Activated T-helper 17 cell treated with anti-CD3 and anti-CD28 coated beads, Interleukin-2, amount 50 U/mL, for 72 hours (primary cell): ENCODE measurements around the gene TENM4. TPM values are rescaled to one million over a fixed set of nuclear protein-coding genes. Genes with fewer than 3 reads are reported as not detected.
"Not testable (repeated sequence)": the region's sequence is repeated elsewhere in the genome, so short reads cannot be mapped to it uniquely, and the experiment has no call there.

Experiments
- ATAC-seq: fragments of 150-1000 bp; cut with Tn5 transposase; replicated peaks from 2 replicates; pipeline ENCODE4 v1.10.0; 2021; ENCODE audit warnings: mild to moderate bottlenecking, moderate library complexity
- H3K27ac Mint-ChIP-seq: one replicate; pipeline ENCODE4 v1.8.0; 2022; ENCODE audit warnings: mixed read lengths
- H3K27me3 Mint-ChIP-seq: one replicate; pipeline ENCODE4 v1.8.0; 2022; ENCODE audit warnings: mixed read lengths
- H3K36me3 Mint-ChIP-seq: one replicate; pipeline ENCODE4 v1.8.0; 2022; ENCODE audit warnings: low read depth, mild to moderate bottlenecking, mixed read lengths
- H3K4me1 Mint-ChIP-seq: one replicate; pipeline ENCODE4 v1.8.0; 2022; ENCODE audit warnings: mixed read lengths
- H3K4me3 Mint-ChIP-seq: one replicate; pipeline ENCODE4 v1.8.0; 2022; ENCODE audit warnings: mild to moderate bottlenecking, mixed read lengths
- H3K9me3 Mint-ChIP-seq: one replicate; pipeline ENCODE4 v1.8.0; 2022; ENCODE audit warnings: mixed read lengths
- total RNA-seq, 2 donors: library from RNA; stranded (reverse); gene quantifications; one replicate each; pipeline ENCODE4 v1.2.3, GENCODE V29; 2022

TENM4 gene
- total RNA-seq, 2 donors from 2014 or later = 0.15 TPM; not detected in 1

DNA sequence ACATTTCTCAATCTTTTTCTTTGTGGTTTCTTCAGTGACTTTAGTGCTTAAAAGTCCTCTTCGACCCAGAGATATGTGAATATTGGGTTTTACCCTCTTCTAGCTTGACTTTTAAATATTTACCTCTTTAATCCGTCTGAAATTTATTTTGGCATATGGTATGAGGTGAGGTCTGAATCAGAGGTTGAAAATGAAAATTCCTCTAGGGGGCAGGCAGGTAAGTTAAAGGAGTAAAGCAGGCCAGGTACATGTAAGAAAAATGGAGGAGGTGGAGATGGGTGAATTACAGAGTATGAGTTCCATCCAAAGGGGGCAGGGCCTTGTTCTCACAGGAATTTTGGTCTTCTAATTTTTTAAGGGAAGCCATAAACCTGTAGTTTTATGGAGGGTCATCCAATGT lies 602.4 kb downstream of the TENM4 start:
- H3K9me3 Mint-ChIP-seq = no peaks in the 10 kb centered on the region
- H3K27ac Mint-ChIP-seq = no peak overlapping the region
- H3K27me3 Mint-ChIP-seq = peaks cover 11% of the 10 kb centered on the region
- H3K4me1 Mint-ChIP-seq = no peaks in the 10 kb centered on the region
- H3K36me3 Mint-ChIP-seq = no peaks in the 10 kb centered on the region
- H3K4me3 Mint-ChIP-seq = no peak overlapping the region
- no peak for ATAC-seq

DNA sequence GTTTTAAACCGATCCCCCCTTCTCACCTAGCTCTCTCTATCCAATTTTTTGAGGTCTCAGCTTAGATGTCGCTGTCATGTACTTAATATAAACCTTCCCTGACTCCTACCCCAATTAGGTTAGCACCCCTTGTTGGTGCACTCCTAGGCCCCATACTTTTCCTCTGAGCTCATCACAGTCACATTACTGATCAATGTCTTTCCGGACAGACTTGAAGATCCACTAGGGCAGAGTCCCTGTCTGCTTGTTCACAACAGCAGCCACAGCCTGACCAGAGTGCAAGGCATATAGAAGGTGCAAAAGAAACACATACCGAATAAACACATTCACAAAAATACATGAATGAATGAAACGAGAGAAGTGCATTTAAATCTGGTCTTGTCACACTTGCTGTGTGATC lies 605.2 kb downstream of the TENM4 start:
- Mint-ChIP-seq H3K27me3 (peaks cover 3% of the 10 kb centered on the region), H3K4me1 (no peaks in the 10 kb centered on the region), H3K27ac (no peak overlapping the region), H3K9me3 (no peaks in the 10 kb centered on the region), H3K4me3 (no peak overlapping the region), H3K36me3 (no peaks in the 10 kb centered on the region)
- no peak for ATAC-seq

DNA sequence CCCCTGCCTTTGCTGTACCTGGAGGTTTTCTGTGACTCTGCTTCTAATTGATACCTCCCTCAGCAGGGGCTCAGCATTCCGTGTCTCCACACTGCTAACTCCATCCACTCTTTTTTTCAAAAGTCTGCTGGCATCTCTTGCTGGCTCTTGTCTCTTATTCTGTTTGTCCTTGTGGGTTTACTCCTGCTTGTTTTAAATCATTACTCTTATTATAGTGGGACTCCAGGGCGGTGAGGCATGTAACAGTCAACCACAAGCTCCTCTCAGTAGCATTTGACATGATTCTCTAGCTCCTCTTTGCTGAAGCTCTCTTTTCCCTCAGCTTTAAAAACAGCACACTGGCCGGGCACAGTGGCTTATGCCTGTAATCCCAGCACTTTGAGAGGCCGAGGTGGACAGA lies 605.9 kb downstream of the TENM4 start:
- H3K9me3 Mint-ChIP-seq = no peaks in the 10 kb centered on the region
- peaks cover 3% of the 10 kb centered on the region for H3K27me3 Mint-ChIP-seq
- H3K4me1 Mint-ChIP-seq = no peaks in the 10 kb centered on the region
- H3K4me3 Mint-ChIP-seq = no peak overlapping the region
- H3K36me3 Mint-ChIP-seq = no peaks in the 10 kb centered on the region
- H3K27ac Mint-ChIP-seq = no peak overlapping the region
- no peak for ATAC-seq

DNA sequence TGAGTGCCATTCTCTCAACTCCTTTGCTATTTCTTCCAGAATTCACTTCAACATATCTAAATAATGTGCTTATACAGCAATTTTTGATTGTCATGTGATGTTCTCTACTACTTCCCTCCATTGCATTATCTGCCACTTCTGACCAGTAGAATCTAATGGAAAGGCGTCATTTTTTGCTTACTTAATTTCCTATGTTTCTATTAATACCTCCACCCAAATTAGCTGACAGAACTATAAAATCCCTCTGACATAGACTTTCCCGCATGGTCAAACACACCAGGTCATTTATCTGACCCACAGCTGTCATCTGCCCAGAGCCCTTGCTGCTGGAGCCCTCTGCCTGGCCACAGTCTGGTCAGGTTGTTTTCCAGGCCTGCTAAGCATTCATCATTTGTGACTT lies 607.6 kb downstream of the TENM4 start:
- Mint-ChIP-seq H3K27ac (no peak overlapping the region), H3K27me3 (peaks cover 4% of the 10 kb centered on the region), H3K4me1 (no peaks in the 10 kb centered on the region), H3K36me3 (no peaks in the 10 kb centered on the region), H3K9me3 (no peaks in the 10 kb centered on the region), H3K4me3 (no peak overlapping the region)
- ATAC-seq = no peak

DNA sequence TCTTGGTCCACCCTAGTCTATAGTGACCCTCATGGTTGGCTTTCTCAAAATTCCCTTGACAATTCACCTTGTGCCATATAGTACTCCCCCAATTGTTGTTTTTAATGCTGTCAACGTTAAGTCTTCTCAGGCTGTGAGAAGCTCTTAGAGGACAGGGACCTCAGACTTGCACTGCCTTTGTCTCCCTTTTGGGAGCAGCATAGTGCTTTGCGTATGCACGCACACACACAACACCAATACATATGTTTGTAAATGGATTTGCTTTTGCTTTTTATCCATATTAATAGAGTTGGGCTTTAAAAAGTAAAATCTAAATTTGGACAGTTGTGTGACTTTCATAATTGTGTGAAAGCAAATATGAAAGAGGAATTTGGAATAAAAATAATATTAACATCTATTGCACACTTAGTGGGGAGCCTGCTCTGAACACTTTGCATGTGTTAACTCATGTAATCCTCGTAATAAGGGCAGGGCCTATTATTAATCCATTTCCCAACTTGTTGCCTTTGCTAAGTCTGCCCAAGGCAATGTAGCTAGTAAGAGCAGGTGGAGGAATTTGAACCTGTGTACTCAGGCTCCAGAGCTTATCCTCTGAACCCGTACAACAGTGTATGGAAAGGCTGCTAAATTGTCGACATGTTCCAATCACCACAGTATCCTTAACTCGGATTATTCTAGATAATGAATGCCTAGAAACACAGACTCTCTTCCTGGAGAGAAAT lies 608.4 kb downstream of the TENM4 start:
- Mint-ChIP-seq H3K27ac (no peak overlapping the region), H3K4me3 (no peak overlapping the region), H3K36me3 (no peaks in the 10 kb centered on the region), H3K4me1 (no peaks in the 10 kb centered on the region), H3K9me3 (no peaks in the 10 kb centered on the region), H3K27me3 (peaks cover 7% of the 10 kb centered on the region)
- no peak for ATAC-seq

DNA sequence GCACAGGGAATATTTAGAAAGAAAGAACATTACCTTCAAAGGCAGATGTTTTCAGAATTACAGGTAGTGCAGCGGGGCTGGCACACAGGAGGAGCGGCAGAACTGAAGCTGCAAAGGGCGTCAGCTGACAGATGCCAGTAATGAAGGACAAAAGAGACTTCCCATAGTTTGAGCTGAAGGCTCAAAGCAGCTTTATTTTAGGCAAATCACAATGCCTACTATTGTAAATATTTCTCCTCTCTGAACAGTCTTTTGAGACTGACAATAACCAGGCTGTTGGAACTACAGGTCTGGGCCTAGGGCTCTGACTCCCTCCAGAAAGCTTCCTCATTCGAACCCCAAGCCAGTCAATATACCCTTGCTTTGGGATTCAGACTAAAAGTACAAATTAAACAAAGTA lies 609.3 kb downstream of the TENM4 start:
- Mint-ChIP-seq H3K36me3 (no peaks in the 10 kb centered on the region), H3K9me3 (no peaks in the 10 kb centered on the region), H3K4me1 (no peaks in the 10 kb centered on the region), H3K27ac (no peak overlapping the region), H3K4me3 (no peak overlapping the region), H3K27me3 (peaks cover 7% of the 10 kb centered on the region)
- ATAC-seq = no peak

DNA sequence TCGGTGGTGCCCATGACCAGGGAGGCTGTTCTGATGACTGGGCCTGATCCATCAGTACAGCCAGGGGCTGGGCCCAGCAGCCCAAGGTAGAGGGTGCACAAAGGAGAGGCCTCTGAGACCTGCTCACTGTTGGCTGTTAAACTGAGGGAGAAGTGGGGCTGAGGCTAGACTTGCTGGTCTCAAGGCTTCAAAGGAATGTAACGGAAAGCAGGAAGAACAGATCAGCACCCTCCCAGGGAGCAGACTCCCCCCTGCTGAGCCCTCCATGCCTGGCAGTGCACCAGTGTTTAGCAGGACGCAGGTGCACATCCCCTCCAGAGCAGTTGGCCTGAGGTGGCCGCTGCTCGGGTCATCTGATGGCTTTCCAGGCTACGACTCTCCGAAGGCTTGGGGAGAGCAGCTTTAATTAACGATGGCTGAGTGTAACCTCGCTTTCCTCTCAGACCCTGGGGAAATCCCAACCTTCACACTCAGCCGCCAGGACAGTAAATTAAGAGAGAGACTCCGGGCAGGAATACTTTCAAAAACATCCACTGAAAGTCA lies 610.5 kb downstream of the TENM4 start:
- ATAC-seq = no peak

DNA sequence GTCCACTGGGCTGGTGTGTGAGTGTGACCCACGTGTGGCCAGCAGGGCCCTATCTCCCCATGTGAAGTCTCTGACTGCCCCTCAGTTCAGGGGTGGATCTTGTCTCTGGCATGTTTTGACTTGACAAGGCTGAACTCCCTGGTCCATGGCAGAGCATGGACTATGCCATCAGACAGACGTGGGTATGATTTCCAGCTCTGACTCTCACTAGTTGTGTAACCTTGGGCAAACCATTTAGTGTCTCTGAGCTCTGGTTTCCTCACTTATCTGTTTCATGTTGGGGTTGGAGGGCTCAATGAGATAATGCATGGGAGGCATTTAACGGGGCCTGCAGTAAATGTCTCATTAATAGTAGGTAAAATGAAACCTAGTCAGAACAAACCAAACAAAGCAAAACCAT lies 611.7 kb downstream of the TENM4 start:
- Mint-ChIP-seq H3K36me3 (no peaks in the 10 kb centered on the region), H3K27ac (no peak overlapping the region), H3K9me3 (no peaks in the 10 kb centered on the region), H3K4me3 (no peak overlapping the region), H3K4me1 (no peaks in the 10 kb centered on the region), H3K27me3 (peaks cover 7% of the 10 kb centered on the region)
- ATAC-seq = no peak

More for the DNA sequence above, 610.5 kb downstream of the TENM4 start:
- Mint-ChIP-seq H3K36me3 (no peaks in the 10 kb centered on the region), H3K4me1 (no peaks in the 10 kb centered on the region), H3K27me3 (peaks cover 7% of the 10 kb centered on the region), H3K27ac (no peak overlapping the region), H3K4me3 (no peak overlapping the region), H3K9me3 (no peaks in the 10 kb centered on the region)

DNA sequence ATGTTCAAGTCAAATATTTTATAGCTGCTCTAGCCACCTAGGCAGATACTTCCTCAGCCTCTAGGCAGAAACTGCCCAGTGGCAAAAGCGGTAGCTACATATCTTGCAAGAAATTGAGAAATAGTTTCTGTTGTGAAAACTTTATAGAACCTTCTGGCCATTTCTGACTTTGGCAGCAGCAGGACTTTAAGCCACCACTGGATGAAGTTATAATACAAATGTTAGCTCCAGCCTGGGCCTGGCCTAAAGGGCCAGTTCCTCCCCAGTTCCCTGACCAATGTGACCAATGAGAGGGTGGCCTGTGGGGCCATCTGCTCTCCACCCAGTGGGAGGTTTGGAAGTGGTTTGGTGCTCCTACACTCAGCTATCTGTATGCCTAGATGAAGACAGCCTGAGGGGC lies 612.2 kb downstream of the TENM4 start:
- Mint-ChIP-seq H3K36me3 (no peaks in the 10 kb centered on the region), H3K4me3 (no peak overlapping the region), H3K9me3 (no peaks in the 10 kb centered on the region), H3K27ac (no peak overlapping the region), H3K27me3 (peaks cover 7% of the 10 kb centered on the region), H3K4me1 (no peaks in the 10 kb centered on the region)
- ATAC-seq = no peak

DNA sequence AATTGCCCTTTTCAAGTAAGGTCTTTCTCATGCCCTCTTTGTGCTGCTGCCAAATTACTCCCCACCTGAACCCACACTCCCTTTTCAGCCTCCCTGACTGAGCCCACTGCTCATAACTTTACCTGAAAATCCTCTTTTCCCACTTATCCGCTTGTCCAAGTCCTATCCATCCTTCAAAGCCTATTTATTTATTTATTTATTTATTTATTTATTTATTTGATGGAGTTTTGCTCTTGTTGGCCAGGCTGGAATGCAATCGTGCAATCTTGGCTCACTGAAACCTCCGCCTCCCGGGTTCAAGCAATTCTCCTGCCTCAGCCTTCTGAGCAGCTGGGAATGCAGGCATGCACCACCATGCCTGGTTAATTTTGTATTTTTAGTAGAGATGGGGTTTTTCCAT lies 613.5 kb downstream of the TENM4 start:
- H3K4me1 Mint-ChIP-seq, H3K27ac Mint-ChIP-seq, ATAC-seq, H3K9me3 Mint-ChIP-seq, H3K27me3 Mint-ChIP-seq, H3K4me3 Mint-ChIP-seq, H3K36me3 Mint-ChIP-seq: not testable (repeated sequence)

DNA sequence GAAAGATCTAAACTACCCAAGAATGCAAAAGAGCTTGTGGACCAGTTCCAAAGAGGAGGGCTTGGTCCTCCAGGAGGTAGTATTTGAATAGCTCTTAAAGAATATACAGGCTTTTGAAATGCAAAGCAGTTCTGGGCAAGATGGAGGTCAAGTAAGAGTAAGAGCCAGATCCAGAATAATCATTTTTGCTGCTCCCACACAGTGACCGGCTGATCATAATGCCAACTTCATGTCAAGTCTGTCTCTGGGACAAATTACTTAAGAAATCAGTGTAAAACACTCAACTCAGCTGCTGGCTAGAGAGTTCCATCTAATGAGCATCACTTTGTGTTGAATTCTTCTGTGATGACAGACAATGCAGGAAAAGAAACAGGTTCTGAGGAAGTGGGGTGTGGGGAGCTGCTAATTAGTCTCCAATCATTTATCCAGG lies 615.2 kb downstream of the TENM4 start:
- Mint-ChIP-seq H3K9me3 (no peaks in the 10 kb centered on the region), H3K36me3 (no peaks in the 10 kb centered on the region), H3K27ac (no peak overlapping the region), H3K27me3 (peaks cover 4% of the 10 kb centered on the region), H3K4me1 (no peaks in the 10 kb centered on the region), H3K4me3 (no peak overlapping the region)
- ATAC-seq = no peak

DNA sequence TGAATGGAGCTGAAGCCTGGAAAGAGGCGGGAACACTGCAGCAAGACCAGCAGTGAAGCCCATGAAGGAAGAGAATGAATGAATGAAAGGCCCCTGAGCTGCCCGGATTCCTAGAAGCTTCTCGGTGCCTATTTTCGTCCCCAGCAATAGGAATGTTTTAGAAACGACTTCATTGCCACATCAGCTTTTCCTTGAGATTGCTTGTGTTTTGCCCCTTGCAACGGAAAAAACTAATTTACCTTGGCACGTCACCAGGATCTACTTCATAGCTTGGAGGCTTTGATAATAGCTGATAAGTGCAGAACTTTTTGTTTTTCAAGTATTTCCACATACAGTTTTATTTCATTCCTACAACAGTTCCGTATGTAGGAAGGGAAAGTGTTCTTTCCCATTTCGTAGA lies 617.2 kb downstream of the TENM4 start:
- H3K27me3 Mint-ChIP-seq = peaks cover 4% of the 10 kb centered on the region
- no peak overlapping the region for H3K4me3 Mint-ChIP-seq
- H3K36me3 Mint-ChIP-seq = no peaks in the 10 kb centered on the region
- no peak overlapping the region for H3K27ac Mint-ChIP-seq
- no peak for ATAC-seq
- no peaks in the 10 kb centered on the region for H3K4me1 Mint-ChIP-seq
- no peaks in the 10 kb centered on the region for H3K9me3 Mint-ChIP-seq

DNA sequence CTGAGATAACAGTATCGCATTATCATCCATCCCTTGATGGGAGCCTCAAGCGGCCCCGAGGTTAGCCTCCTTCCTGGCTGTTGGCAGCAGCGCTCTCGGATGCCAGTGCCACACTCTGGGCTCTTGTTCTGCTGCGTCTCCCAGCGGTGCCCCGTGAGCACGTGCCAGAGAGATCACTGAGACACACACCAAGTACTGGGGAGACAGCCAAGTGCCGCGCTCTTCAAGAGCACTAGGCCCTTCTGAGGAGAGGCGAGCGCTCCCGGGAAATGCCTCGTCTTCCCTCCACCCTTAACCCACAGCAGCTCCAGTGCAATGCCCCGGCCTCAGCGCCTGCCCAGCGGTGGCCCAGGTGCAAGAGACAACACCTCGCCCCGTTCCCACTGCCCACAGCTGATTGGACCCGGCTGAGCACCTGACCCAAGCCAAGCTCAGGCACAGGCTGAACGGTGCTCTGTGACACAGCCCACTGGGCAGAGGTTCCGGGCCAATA lies 617.9 kb downstream of the TENM4 start:
- H3K9me3 Mint-ChIP-seq = no peaks in the 10 kb centered on the region
- H3K27me3 Mint-ChIP-seq = peaks cover under 1% of the 10 kb centered on the region
- H3K36me3 Mint-ChIP-seq = no peaks in the 10 kb centered on the region
- ATAC-seq = no peak
- H3K4me3 Mint-ChIP-seq = no peak overlapping the region
- H3K27ac Mint-ChIP-seq = no peak overlapping the region
- no peaks in the 10 kb centered on the region for H3K4me1 Mint-ChIP-seq

DNA sequence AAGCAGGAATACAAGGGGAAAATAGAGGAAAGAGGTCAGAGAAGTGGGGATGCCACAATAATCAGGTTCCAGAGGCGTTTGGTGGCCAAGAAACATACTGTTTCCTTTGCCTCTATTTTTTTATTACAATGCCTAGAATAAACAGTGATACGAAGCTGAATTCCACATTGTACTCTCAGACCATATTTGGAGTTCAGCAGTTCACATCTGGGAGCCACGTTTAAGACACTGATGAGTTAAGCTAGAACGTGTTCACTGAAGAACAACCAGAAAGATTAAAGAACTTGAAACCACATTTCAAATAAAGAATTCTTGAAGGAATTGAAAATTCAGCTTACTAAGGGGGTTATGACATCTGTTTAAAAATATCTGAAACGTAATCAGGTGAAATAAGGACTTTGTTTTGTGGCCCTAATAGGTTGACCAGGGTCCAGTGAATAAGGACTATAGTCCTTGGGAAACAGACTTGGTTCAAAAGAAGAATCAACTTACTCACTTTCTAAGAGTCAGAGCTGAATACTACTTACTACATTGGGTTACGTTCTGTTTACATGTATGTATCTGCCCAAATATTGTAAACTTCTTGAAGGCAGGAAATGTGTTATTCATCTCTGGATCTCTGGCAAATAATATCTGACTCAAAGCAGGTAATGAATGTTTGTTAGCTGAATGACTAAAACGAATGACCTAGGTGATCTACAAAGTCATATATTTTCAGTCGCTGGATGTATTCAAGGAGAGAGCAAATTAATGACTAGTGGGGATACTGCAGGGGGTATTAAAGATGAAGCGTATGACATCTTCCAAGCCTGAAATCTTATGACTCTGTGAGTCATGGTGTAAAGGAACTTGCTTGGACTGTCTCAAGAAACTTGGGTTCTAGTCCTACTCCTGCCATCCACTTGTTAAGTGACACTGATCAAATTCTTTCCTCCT lies 619.2 kb downstream of the TENM4 start:
- ATAC-seq = no peak
- H3K36me3 Mint-ChIP-seq = no peaks in the 10 kb centered on the region
- H3K4me1 Mint-ChIP-seq = no peaks in the 10 kb centered on the region
- H3K27me3 Mint-ChIP-seq = no peaks in the 10 kb centered on the region
- H3K9me3 Mint-ChIP-seq = no peaks in the 10 kb centered on the region
- no peak overlapping the region for H3K27ac Mint-ChIP-seq
- no peak overlapping the region for H3K4me3 Mint-ChIP-seq

DNA sequence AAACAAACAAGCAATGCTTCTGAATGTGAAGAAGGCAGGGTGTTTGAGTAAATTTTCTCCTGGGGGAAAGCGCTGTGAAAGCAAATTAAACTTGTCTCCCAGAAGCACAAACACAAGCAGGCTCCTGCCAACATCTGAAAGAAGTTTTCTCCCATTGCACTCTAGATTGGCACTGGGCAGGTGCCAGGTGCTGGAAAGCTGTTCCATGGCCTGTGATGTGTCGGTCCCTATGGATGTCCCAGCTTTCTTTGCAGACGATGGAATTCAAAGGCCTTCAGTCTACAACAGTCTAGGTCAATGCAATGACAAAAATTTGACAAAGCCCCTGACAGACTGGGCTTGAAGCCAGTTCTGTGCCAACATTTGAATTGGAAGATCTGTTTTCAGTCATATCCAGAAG lies 620.1 kb downstream of the TENM4 start:
- no peaks in the 10 kb centered on the region for H3K9me3 Mint-ChIP-seq
- no peaks in the 10 kb centered on the region for H3K36me3 Mint-ChIP-seq
- no peak for ATAC-seq
- no peaks in the 10 kb centered on the region for H3K27me3 Mint-ChIP-seq
- no peak overlapping the region for H3K27ac Mint-ChIP-seq
- H3K4me3 Mint-ChIP-seq = no peak overlapping the region
- H3K4me1 Mint-ChIP-seq = no peaks in the 10 kb centered on the region
